HG02642 (cell line): ENCODE data around the gene WDR59.
"Not testable (repeated sequence)": the region's sequence is repeated elsewhere in the genome, so short reads cannot be mapped to it uniquely, and the experiment has no call there.

Source experiments
- ATAC-seq: cut with Tn5 transposase; IDR thresholded peaks from one replicate; pipeline ENCODE4 v1.9.1; 2021; ENCODE audit warnings: mild to moderate bottlenecking; ENCODE audit not compliant: unreplicated experiment, poor library complexity

The WDR59 gene

DNA sequence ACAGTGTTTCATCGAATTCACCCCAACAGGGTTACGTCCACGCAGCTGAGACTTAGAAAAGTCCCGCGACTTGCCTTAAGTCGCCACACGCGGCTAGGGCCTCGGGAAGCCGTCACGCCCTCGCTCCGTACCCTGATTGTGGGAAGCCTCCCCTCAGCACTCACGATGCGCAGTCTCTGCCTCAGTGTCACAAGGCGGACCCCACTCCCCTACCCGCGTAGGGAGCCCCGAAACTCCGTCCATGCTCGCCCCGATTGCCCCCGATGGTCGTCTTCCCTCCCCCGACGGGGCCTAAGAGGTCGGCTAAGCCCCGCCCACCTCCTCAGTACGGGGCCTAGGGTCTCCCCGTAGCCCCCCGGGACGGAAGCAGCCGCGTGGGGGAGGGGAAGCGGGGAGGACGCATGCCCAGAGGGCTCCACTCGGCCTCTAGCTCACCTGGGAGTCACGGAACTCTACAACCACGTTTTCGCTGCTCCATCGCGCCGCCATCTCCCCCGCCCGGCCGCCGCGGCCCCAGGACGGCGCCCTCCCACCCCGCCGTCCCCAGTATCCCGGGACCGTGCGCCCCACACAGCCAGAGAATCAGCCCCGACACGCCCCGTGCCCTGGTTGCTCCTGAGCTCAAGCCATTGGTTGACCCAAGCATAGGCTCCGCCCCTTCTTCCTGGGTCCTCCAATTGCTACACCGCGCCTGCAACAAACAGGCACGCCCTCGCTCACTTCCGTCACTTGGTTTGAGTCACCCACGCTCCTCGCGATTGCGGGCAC lies at the start of gene WDR59:
TSS of gene WDR59 (minus strand) at position 595 of the 768 bp plus-strand sequence. CDS start at position 489, 106 bp downstream.
- peak; percentile 100 for ATAC-seq

GRCh38 chr16:75032655-75033054 lies 47.7 kb upstream of the WDR59 start:
- no peak for ATAC-seq

- ATAC-seq: no peak
These were observed 44.9 kb upstream of the WDR59 start for GRCh38 chr16:75029854-75030253.

DNA sequence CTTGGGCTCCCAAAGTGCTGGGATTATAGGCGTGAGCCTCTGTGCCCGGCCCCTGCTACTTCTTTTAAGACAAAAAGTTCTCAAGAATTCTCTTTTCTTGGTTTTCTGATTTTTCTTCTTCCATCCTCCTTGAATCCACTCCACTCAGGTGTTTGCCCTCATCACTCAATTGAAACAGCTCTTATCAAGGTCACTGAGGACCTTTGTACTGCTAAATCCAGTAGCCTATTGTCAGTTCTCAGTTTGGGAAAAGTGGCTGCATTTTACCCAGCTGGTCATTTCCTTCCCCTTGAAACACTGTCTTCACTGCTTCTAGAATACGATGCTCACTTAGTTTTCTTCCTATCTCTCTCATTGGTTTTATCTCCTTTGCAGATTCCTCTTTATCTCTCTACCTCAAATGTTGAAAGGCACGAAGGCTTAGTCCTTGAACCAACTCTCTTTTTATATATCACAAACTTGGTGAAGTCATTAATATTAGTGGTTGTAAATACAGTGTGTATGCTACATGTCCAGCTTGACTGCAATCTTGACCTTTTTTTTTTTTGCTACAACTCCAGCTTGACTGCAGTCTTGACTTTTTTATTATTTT lies 43.7 kb upstream of the WDR59 start:
- no peak for ATAC-seq

DNA sequence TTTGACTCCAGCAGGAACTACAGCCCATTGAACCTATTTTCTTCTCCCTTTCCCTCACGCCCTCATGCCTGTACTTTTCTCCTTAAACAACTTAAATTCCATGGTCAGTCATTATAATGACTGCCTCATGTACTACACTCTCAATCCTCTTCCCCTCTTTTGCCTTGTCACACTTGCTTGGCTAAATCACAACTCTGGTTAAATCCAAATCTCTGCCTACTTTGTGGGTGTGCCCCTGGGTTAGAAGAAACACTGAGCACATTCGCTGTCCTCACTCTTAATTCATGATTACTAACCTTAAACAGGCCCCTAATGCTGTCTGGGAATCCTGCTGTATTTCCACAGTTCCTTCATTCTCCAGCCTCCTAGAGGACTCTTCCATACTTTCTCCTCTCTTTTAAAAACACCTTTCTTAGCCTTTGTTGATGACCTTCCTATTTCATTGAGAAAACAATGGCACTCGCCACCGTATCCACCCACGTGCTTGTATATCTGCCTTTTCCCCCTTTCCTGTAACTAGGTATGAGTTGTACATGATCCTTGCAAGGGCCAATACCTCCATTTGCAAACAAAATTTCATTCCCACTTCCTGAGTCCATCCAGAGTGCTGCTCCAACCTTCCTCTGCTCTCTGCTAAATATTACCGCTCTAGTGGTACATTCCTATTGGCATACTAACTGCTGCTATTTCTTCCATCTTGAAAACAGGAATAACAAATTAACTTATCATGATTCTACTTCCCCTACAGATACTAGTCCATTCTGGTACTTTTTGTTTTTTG lies 42.8 kb upstream of the WDR59 start:
- no peak for ATAC-seq

GRCh38 chr16:75026892-75027391 lies 42.0 kb upstream of the WDR59 start:
- no peak for ATAC-seq

DNA sequence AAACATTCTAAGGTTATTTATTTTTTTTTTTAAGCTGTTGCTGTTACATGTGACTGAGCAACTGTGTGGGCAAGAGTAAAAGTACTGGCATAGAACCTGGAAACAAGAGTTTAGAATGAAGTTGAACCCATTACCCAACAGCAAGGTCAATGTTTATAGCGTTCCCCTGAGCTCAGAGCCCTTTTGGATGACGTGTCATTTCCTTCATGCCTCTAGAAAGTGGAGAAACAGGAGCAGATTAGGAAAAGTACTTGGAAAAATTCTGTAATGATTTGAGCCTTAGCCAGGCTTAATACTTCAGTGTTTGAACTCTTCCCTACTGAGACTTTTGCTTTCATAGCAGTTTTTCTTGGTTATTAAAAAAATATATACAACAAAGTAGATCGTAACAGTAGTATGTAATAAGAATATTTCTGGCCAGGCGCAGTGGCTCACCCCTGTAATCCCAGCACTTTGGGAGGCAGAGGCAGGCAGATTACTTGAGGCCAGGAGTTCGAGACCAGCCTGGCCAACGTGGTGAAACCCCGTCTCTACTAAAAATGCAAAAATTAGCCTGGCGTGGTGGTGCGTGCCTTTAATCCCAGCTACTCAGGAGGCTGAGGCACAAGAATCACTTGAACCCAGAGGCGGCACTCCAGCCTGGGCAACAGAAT lies 41.4 kb upstream of the WDR59 start:
- not testable (repeated sequence) for ATAC-seq

- ATAC-seq: no peak
These were observed 40.8 kb upstream of the WDR59 start for GRCh38 chr16:75025761-75026160.

- no peak for ATAC-seq
These were observed 39.7 kb upstream of the WDR59 start for GRCh38 chr16:75024594-75024993.

- ATAC-seq: no peak
These were observed 39.3 kb upstream of the WDR59 start for GRCh38 chr16:75024182-75024581.

GRCh38 chr16:75023009-75023408 lies 38.1 kb upstream of the WDR59 start:
- ATAC-seq: no peak

DNA sequence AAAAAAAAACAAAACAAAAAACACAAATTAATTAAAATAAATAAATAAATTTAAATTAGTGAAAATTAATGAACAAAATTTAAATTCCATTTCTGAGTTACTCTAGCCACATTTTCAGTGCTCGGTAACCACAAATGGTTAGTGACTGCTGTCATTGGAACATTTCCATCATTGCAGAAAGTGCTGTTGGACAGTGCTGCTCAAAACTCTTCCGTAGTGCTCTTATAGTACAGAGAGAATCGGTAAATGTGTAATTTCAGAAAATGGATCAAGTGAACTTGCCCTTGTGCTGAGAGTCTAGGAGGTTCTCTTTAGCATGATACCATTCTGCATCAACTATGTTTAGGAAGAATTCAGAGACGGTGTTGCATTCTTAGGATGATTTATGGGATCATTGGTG lies 37.6 kb upstream of the WDR59 start:
- ATAC-seq: no peak

DNA sequence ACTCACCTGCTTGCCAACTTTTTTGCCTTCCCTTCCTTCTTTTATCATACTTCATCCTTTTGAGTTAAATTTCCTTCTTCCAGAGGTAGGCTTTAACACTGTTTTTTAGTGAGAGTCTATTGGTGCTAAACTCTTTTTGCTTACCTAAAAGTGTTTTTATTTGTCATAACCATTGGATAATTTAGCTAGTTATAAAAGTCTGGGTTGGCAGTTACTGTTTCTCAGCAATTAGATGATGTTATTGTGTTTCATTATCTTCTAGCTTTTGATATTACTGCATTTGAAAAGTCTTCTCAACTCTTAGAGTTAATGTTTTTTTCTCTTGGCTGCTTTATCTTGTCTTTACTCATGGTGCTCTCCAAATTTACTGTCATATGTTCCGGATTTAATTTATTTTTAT lies 36.5 kb upstream of the WDR59 start:
- ATAC-seq: no peak

DNA sequence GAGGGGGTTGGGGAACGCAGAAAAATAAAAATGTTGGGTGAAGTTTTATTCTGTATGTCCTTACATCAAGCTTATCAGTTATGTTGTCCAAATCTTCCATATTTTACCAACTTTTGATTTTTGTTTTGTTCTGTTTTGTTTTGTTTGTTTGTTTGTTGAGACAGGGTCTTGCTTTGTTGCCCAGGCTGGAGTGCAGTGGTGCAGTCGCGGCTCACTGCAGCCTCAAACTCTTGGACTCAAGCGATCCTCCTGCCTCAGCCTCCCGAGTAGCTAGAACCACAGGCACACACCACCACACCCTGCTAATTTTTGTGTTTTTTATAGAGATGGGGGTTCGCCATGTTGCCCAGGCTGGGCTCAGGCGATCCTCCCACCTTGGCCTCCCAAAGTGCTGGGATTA lies 34.7 kb upstream of the WDR59 start:
- no peak for ATAC-seq

DNA sequence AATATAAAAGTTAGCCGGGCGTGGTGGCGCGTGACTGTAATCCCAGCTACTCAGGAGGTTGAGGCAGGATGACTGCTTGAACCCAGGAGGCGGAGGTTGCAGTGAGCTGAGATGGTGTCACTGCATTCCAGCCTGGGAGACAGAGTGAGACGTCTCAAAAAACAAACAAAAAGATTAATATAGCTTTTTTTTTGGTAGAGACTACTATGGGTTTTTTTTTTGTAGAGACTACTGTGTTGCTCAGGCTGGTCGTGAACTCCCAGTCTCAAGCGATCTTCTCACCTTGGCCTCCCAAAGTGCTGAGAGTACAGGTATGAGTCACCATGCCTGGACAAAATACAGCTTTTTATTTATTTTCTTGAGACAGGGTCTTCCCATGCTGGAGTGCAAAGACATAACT lies 34.1 kb upstream of the WDR59 start:
- no peak for ATAC-seq

DNA sequence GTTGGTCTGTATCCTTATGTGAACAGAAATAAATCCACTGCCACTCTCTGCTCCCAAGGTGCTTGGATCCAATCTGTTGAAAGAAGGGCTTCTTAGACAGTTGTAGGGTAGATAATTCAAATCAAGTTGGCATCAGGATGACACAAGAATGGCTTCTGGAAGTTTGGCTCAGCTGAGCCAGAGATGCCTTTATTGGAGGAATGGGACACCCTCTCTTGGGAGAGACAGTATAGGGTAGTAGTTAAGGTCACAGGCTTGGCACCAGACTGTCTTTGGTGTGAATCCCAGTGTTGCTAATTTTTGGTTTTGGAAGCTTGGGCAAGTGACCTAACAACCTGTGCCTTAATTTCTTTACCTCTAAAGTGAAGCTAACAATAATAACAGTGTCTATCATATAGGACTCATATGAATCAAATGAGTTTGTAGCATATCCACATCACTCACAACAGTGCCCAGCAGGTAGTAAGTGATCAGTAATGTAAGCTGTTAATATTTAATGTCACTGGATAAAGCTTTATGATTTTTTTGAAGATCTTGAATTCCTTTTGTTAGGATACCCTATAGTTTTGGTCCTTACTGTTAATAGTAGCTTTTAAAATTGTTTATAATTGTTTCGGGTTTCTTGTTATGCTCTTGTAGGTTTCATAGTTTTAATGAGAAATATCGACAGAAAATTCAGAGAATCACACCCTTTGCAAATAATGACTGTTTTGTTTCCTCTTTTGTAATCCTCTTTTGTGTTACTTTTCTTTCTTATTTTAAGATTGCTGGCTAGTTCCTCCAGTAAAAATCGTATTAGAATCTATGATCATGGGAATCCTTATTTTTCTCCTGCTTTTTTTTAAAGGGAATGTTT lies 33.0 kb upstream of the WDR59 start:
- no peak for ATAC-seq

DNA sequence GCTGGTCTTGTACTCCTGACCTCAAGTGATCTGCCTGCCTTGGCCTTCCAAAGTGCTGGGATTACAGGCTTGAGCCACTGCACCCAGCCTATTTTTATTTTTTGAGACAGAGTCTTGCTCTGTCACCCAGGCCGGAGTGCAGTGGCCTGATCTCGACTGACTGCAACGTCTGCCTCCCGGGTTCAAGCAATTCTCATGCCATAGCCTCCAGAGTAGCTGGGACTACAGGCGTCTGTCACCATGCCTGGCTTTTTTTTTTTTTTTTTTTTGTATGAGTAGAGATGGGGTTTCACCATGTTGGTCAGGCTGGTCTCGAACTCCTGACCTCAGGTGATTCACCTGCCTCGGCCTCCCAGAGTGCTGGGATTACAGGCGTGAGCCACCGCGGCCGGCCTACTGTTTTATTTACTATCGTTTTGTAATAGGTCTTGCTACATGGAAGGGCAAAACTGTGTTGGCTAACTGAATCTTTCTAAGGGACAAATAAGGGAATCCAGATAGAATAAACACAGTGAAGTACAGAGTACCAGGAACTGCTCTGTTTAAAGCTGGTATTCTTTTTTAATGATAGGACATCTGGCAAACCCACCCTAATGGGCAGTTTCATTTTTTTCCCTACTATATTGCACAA lies 31.6 kb upstream of the WDR59 start:
- ATAC-seq: not testable (repeated sequence)

DNA sequence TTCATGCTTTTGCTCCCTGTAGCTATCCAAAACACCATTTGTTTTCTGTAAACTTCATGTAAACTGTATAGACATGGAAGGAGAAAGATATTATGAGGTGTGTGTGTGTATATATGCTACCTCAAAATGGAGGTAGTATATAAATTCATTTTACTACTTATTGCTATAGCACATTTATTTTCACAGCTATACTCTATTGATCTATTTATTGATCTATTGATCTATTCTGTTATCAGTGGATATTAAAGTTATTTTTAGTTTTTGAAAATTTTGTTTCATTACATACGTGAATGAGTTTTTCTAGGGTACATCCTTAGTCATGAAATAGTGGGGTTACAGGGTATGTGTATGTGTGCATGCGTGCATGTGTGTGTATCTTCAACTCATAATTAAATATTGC lies 29.4 kb upstream of the WDR59 start:
- ATAC-seq: no peak

DNA sequence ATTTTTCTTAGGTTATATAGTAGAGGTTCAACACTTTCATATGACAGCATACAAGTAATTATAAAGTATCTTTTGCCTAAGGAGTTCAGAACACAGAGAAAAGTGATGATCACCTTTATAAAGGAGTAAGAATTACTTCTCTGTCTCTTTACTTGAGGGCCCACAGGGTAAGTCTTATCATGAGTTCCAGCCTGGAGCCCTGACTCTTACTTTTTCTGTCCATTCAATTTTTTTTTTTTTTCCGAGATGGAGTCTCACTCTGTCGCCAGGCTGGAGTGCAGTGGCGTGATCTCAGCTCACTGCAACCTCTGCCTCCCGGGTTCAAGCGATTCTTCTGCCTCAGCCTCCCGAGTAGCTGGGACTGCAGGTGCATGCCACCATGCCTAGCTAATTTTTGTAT lies 28.2 kb upstream of the WDR59 start:
- not testable (repeated sequence) for ATAC-seq
